ENCODE data around the gene TSKU. TPM values are rescaled to one million over a fixed set of nuclear protein-coding genes. Genes with fewer than 3 reads are reported as not detected.

Gene TSKU
- total and polyA plus RNA-seq, 2 experiments from 2014 or later = 11.7 to 31.1 TPM

DNA sequence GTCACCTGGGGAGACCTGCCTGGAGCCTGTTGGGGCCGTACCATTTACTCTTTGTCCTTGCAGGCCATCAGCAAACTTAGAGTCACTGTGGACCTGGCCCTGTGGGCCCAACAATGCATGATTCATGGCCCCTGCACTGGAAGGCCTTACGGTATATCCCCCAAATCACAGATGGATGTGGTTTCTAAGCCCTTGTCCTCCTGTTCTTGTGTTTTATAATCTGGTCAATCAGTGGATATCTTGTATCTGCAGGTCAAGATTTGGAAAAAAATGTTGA lies 6.2 kb downstream of the TSKU start:
- Histone ChIP-seq H3K79me2 (replicated peaks; ENCODE audit: insufficient read depth) (peaks cover 100% of the 10 kb centered on the region), H2AFZ (no peak overlapping the region), H3K4me1 (ENCODE audit: insufficient read depth) (peaks cover 39% of the 10 kb centered on the region), H3K27me3 (ENCODE audit: insufficient read depth) (no peaks in the 10 kb centered on the region), H4K20me1 (replicated peaks; ENCODE audit: insufficient read depth) (peaks cover 37% of the 10 kb centered on the region), H3K4me3 (no peak overlapping the region), H3K36me3 (ENCODE audit: insufficient read depth) (peaks cover 5% of the 10 kb centered on the region; the same call in 1 of the 2 replicates), H3F3A (replicated peaks; ENCODE audit: low read depth) (0 out of 2 replicates have a peak, but pooled peaks cover 5% of the 10 kb centered on the region), H3K9me2 (ENCODE audit: insufficient read depth) (no peaks in the 10 kb centered on the region), H3K4me2 (no peak overlapping the region), H3K27ac (ENCODE audit: low read depth) (no peak overlapping the region)
- H3K27me3 Mint-ChIP-seq (ENCODE audit: insufficient read depth, low read depth, poor library complexity) = peaks cover 14% of the 10 kb centered on the region
- H3K9me3 Mint-ChIP-seq = peaks cover 31% of the 10 kb centered on the region
- DNase-seq (ENCODE audit: low spot score) = no peak
- H3K4me3 Mint-ChIP-seq = no peak overlapping the region
- peaks cover 66% of the 10 kb centered on the region for H3K4me1 Mint-ChIP-seq
- TF ChIP-seq POLR2AphosphoS5 (IDR thresholded peaks at IDR 0.05; ENCODE audit: low read depth) = no peak
- no peak for TF ChIP-seq NANOG (IDR thresholded peaks at IDR 0.05; ENCODE audit: borderline replicate concordance)
- no peak for TF ChIP-seq EZH2phosphoT487 (IDR thresholded peaks at IDR 0.05; ENCODE audit: unreplicated experiment)
- TF ChIP-seq CREB1 (CRISPR knock-in tag; IDR thresholded peaks at IDR 0.05; ENCODE audit: low read depth) = no peak
- no peak for TF ChIP-seq JUNB (IDR thresholded peaks at IDR 0.05; ENCODE audit: unreplicated experiment)
- TF ChIP-seq, protein P1, sequence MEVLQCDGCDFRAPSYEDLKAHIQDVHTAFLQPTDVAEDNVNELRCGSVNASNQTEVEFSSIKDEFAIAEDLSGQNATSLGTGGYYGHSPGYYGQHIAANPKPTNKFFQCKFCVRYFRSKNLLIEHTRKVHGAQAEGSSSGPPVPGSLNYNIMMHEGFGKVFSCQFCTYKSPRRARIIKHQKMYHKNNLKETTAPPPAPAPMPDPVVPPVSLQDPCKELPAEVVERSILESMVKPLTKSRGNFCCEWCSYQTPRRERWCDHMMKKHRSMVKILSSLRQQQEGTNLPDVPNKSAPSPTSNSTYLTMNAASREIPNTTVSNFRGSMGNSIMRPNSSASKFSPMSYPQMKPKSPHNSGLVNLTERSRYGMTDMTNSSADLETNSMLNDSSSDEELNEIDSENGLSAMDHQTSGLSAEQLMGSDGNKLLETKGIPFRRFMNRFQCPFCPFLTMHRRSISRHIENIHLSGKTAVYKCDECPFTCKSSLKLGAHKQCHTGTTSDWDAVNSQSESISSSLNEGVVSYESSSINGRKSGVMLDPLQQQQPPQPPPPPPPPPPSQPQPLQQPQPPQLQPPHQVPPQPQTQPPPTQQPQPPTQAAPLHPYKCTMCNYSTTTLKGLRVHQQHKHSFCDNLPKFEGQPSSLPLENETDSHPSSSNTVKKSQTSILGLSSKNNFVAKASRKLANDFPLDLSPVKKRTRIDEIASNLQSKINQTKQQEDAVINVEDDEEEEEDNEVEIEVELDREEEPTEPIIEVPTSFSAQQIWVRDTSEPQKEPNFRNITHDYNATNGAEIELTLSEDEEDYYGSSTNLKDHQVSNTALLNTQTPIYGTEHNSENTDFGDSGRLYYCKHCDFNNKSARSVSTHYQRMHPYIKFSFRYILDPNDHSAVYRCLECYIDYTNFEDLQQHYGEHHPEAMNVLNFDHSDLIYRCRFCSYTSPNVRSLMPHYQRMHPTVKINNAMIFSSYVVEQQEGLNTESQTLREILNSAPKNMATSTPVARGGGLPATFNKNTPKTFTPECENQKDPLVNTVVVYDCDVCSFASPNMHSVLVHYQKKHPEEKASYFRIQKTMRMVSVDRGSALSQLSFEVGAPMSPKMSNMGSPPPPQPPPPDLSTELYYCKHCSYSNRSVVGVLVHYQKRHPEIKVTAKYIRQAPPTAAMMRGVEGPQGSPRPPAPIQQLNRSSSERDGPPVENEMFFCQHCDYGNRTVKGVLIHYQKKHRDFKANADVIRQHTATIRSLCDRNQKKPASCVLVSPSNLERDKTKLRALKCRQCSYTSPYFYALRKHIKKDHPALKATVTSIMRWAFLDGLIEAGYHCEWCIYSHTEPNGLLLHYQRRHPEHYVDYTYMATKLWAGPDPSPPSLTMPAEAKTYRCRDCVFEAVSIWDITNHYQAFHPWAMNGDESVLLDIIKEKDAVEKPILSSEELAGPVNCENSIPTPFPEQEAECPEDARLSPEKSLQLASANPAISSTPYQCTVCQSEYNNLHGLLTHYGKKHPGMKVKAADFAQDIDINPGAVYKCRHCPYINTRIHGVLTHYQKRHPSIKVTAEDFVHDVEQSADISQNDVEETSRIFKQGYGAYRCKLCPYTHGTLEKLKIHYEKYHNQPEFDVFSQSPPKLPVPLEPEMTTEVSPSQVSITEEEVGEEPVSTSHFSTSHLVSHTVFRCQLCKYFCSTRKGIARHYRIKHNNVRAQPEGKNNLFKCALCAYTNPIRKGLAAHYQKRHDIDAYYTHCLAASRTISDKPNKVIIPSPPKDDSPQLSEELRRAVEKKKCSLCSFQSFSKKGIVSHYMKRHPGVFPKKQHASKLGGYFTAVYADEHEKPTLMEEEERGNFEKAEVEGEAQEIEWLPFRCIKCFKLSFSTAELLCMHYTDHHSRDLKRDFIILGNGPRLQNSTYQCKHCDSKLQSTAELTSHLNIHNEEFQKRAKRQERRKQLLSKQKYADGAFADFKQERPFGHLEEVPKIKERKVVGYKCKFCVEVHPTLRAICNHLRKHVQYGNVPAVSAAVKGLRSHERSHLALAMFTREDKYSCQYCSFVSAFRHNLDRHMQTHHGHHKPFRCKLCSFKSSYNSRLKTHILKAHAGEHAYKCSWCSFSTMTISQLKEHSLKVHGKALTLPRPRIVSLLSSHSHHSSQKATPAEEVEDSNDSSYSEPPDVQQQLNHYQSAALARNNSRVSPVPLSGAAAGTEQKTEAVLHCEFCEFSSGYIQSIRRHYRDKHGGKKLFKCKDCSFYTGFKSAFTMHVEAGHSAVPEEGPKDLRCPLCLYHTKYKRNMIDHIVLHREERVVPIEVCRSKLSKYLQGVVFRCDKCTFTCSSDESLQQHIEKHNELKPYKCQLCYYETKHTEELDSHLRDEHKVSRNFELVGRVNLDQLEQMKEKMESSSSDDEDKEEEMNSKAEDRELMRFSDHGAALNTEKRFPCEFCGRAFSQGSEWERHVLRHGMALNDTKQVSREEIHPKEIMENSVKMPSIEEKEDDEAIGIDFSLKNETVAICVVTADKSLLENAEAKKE (CRISPR knock-in tag; IDR thresholded peaks at IDR 0.05) = no peak
- TF ChIP-seq, protein P2, sequence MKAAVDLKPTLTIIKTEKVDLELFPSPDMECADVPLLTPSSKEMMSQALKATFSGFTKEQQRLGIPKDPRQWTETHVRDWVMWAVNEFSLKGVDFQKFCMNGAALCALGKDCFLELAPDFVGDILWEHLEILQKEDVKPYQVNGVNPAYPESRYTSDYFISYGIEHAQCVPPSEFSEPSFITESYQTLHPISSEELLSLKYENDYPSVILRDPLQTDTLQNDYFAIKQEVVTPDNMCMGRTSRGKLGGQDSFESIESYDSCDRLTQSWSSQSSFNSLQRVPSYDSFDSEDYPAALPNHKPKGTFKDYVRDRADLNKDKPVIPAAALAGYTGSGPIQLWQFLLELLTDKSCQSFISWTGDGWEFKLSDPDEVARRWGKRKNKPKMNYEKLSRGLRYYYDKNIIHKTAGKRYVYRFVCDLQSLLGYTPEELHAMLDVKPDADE (IDR thresholded peaks at IDR 0.05) = no peak
- TF ChIP-seq EZH2 (IDR thresholded peaks at IDR 0.05; ENCODE audit: low read depth, unreplicated experiment) = no peak
- TF ChIP-seq, protein P3, sequence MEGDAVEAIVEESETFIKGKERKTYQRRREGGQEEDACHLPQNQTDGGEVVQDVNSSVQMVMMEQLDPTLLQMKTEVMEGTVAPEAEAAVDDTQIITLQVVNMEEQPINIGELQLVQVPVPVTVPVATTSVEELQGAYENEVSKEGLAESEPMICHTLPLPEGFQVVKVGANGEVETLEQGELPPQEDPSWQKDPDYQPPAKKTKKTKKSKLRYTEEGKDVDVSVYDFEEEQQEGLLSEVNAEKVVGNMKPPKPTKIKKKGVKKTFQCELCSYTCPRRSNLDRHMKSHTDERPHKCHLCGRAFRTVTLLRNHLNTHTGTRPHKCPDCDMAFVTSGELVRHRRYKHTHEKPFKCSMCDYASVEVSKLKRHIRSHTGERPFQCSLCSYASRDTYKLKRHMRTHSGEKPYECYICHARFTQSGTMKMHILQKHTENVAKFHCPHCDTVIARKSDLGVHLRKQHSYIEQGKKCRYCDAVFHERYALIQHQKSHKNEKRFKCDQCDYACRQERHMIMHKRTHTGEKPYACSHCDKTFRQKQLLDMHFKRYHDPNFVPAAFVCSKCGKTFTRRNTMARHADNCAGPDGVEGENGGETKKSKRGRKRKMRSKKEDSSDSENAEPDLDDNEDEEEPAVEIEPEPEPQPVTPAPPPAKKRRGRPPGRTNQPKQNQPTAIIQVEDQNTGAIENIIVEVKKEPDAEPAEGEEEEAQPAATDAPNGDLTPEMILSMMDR (conservative IDR thresholded peaks at IDR 0.05; ENCODE audit: low read depth in 2 of 2) = no peak
- no peak for TF ChIP-seq ZNF331 (CRISPR knock-in tag; IDR thresholded peaks at IDR 0.05; ENCODE audit: low read depth)
- TF ChIP-seq STAT1 (IDR thresholded peaks at IDR 0.05; ENCODE audit: unreplicated experiment) = no peak
- no peak for ATAC-seq
- H3K36me3 Mint-ChIP-seq (ENCODE audit: low read depth) = peaks cover 46% of the 10 kb centered on the region
- H3K27ac Mint-ChIP-seq = no peak overlapping the region

Measured in GM23338 (cell line).